ENCODE data around the gene NPDC1. TPM values are rescaled to one million over a fixed set of nuclear protein-coding genes. Genes with fewer than 3 reads are reported as not detected.

Gene NPDC1
- total and polyA plus RNA-seq, 2 of the 8 experiments (the other 6 are each of a cell fraction or from before 2014, with no cell fraction given): 26.2 to 44.1 TPM

DNA sequence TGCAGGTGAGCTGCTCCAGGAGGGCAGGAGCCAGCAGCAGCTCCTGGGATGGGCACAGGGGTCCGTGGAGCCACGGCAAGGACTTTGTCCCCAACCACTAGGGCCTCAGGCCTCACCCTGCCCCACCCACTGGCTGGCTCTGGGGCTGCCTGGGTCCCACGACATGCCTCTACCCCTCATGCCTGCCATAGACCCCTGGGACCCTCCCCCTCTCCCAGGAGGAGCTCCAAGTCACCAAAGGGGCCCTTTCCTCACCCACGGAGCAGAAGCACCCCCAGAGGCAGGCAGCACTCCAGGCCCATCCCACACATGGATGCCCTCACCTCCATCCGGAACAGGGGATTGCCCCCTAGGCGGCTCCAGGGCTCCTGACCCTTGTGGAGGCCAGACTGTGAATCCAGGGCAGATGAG is 24.4 kb downstream of the NPDC1 start:
- Histone ChIP-seq H4K20me1 (replicated peaks in 1 of 2; ENCODE audit: control insufficient read depth in 1 of 2, insufficient read depth in 2 of 2, low read length in 2 of 2) (peaks cover 0 to 8% of the 10 kb centered on the region in 2 experiments), H2BK120ac (replicated peaks; ENCODE audit: low read depth, low read length) (no peak overlapping the region), H3K36me3 (ENCODE audit: control insufficient read depth in 2 of 4, insufficient read depth in 4 of 4, low read length in 3 of 4) (peaks cover 0 to 4% (median 0%) of the 10 kb centered on the region in 4 experiments; a peak in 1 of 8 replicates), H3K79me1 (ENCODE audit: low read depth, low read length) (no peaks in the 10 kb centered on the region), H3K14ac (ENCODE audit: insufficient read length) (no peak overlapping the region), H2AFZ (ENCODE audit: low read length) (no peak overlapping the region), H3K9me3 (ENCODE audit: insufficient read depth in 2 of 2, low read depth in 1 of 2, low read length in 1 of 2) (peaks cover 0 to 7% of the 10 kb centered on the region in 2 experiments; a peak in 1 of 4 replicates), H3K56ac (replicated peaks; ENCODE audit: insufficient read length, low read depth, low read length) (no peak overlapping the region), H2BK5ac (ENCODE audit: low read depth, low read length) (no peak overlapping the region), H4K91ac (replicated peaks; ENCODE audit: insufficient read length, low read length) (no peak overlapping the region), H3K23ac (ENCODE audit: insufficient read length) (no peak overlapping the region), H3K4me3 (ENCODE audit: extremely low read depth in 1 of 4, insufficient read depth in 2 of 4, low read depth in 3 of 4, low read length in 4 of 4) (no peak overlapping the region), H3K4ac (replicated peaks; ENCODE audit: insufficient read length, low read depth, low read length) (no peak overlapping the region), H3K23me2 (ENCODE audit: low read depth, low read length) (no peaks in the 10 kb centered on the region), H4K5ac (ENCODE audit: insufficient read length, low read depth, low read length) (no peak overlapping the region), H3K79me2 (ENCODE audit: control insufficient read depth in 1 of 2, insufficient read depth in 2 of 2, low read length in 2 of 2) (no peaks in the 10 kb centered on the region), H2AK5ac (ENCODE audit: low read depth, low read length) (no peak overlapping the region), H4K8ac (ENCODE audit: extremely low read depth, insufficient read depth, low read length) (peak overlapping the region; percentile 51; the same call in 1 of the 2 replicates), H3K9ac (replicated peaks in 1 of 4; ENCODE audit: extremely low read depth in 1 of 4, low read depth in 3 of 4, low read length in 3 of 4) (no peak overlapping the region), H3K4me1 (replicated peaks in 1 of 4; ENCODE audit: control insufficient read depth in 3 of 4, insufficient read depth in 4 of 4, low read length in 3 of 4) (peaks cover 0 to 9% (median 3%) of the 10 kb centered on the region in 4 experiments; a peak in 3 of 7 replicates), H3K4me2 (ENCODE audit: insufficient read depth in 1 of 2, low read depth in 2 of 2, low read length in 2 of 2) (no peak overlapping the region), H3K27me3 (replicated peaks in 1 of 4; ENCODE audit: control insufficient read depth in 3 of 4, extremely low read depth in 1 of 4, insufficient read depth in 3 of 4, low read length in 3 of 4) (peaks cover 0 to 4% (median 1%) of the 10 kb centered on the region in 4 experiments; a peak in 3 of 7 replicates), H3K27ac (ENCODE audit: low read depth, low read length) (no peak overlapping the region), H2BK12ac (ENCODE audit: low read depth, low read length) (no peak overlapping the region), H3K18ac (ENCODE audit: extremely low read depth, low read length) (no peak overlapping the region), H2BK20ac (ENCODE audit: low read length) (no peak overlapping the region), H2BK15ac (ENCODE audit: low read length) (no peak overlapping the region)
- POLR2A ChIA-PET (ENCODE audit: partially characterized antibody): no interaction called here
- CTCF ChIA-PET (ENCODE audit: partially characterized antibody): interaction anchor here (0.8 to 7.2 kb wide), 17 partner anchors 9 to 76 kb away, joined by 3 to 54 read pairs (median 4); partner anchors contain the start of genes ABCA2, FUT7 and LCNL1
- WGBS, 2 experiments (ENCODE audit: extremely low coverage in 1 of 2, insufficient coverage in 1 of 2, insufficient read length in 1 of 2, insufficient replicate concordance in 2 of 2, low coverage in 1 of 2, low lambda C conversion rate in 2 of 2, missing lambda C conversion rate in 1 of 2): 88% methylated on average over 6 of the region's 6 CpGs; no CpG with 5 or more reads in 1 of the 2 experiments
- DNase-seq (ENCODE audit: low read depth in 1 of 2, low spot score in 2 of 2) (no peak), FAIRE-seq (no peak)
- TF ChIP-seq RNF2 (IDR thresholded peaks at IDR 0.05; ENCODE audit: borderline replicate concordance, low read depth, low read length, missing control alignments, poor library complexity, severe bottlenecking) (no peak), TEAD4 (IDR thresholded peaks at IDR 0.05; ENCODE audit: low read depth, low read length) (no peak), TAF7 (optimal IDR thresholded peaks at IDR 0.05; ENCODE audit: borderline replicate concordance, low read depth, low read length) (no peak), HDAC2 (IDR thresholded peaks at IDR 0.05; ENCODE audit: borderline replicate concordance in 1 of 2, low read depth in 2 of 2, low read length in 2 of 2) (no peak), CHD2 (IDR thresholded peaks at IDR 0.05; ENCODE audit: low read length) (no peak), RXRA (IDR thresholded peaks at IDR 0.05; ENCODE audit: insufficient read depth, low read depth, low read length) (no peak), HDAC6 (IDR thresholded peaks at IDR 0.05; ENCODE audit: low read depth, low read length) (no peak), NRF1 (IDR thresholded peaks at IDR 0.05; ENCODE audit: low read depth, low read length) (no peak), RBBP5 (IDR thresholded peaks at IDR 0.05; ENCODE audit: borderline replicate concordance, low read depth, low read length) (no peak)
